K562 (cell line): Measurements from ENCODE around the gene HDHD3. TPM values are rescaled to one million over a fixed set of nuclear protein-coding genes. Genes with fewer than 3 reads are reported as not detected.

Source experiments
- ATAC-seq: fragments of 200-7000 bp; cut with Tn5 transposase; 3 replicates; pipeline ENCODE4 v1.9.1; 2020; ENCODE audit warnings: moderate library complexity
- Bru-seq: library from RNA; stranded (reverse); fragments of 400-500 nt; gene quantifications from one replicate; lab custom pipeline; 2021; lab: Mats Ljungman, UMichigan
- BruChase-seq, 2 experiments: library from RNA; stranded (reverse); fragments of 400-500 nt; gene quantifications; one replicate each; lab custom pipeline; 2021; lab: Mats Ljungman, UMichigan
- BruUV-seq: library from RNA; stranded (reverse); fragments of 400-500 nt; replicated peaks from 2 replicates; lab custom pipeline; 2021; lab: Mats Ljungman, UMichigan
- CTCF ChIA-PET: fragments of 300-600 bp; formaldehyde crosslinking; extraction: SDS; loops from one replicate; lab custom pipeline; 2021; ENCODE audit warnings: low intra/inter-chr PET ratio; lab: Yijun Ruan, JAX
- POLR2A ChIA-PET: fragments of 300-600, 350-650 bp; sonication (Branson Sonifier 250); formaldehyde crosslinking; extraction: SDS; loops from one replicate; lab custom pipeline; 2021; ENCODE audit warnings: antibody characterized with exemption, inconsistent platforms; lab: Yijun Ruan, JAX
- DNase-seq, 4 experiments: peaks; one replicate each; pipeline versions ENCODE4 v3.0.0 to v3.0.0-alpha.2; 2011 to 2018; ENCODE audit warnings: low spot score in 3 of 4, mixed read lengths in 3 of 4; ENCODE audit errors: extremely low read depth in 1 of 4
- FAIRE-seq: peaks from 2 replicates; lab custom pipeline; 2011; peaks lifted over from hg19 to GRCh38; lab: Jason Lieb, UNC
- H2AFZ ChIP-seq: 2 replicates; pipeline ENCODE4 v1.6.0; 2011; ENCODE audit warnings: low read depth, low read length, control low read depth, inconsistent platforms
- H3K27ac ChIP-seq: fragments of 200-600 bp; 3 replicates; pipeline ENCODE4 v1.8.0; 2011; ENCODE audit warnings: low read depth, mild to moderate bottlenecking, control low read depth, inconsistent platforms, low read length, moderate library complexity, mixed read lengths; ENCODE audit errors: extremely low read depth
- H3K27me3 ChIP-seq, 2 experiments: fragments of 300-600 bp in 1 of 2; 2 replicates in 1 of 2; 3 replicates in 1 of 2; pipeline versions ENCODE4 v1.6.0 to v1.8.0; 2011; ENCODE audit warnings: inconsistent platforms in 2 of 2, low read length in 2 of 2, mild to moderate bottlenecking in 1 of 2, mixed read lengths in 1 of 2, moderate library complexity in 1 of 2; ENCODE audit not compliant: control insufficient read depth in 2 of 2, insufficient read depth in 2 of 2
- H3K36me3 ChIP-seq: fragments of 300-600 bp; 3 replicates; pipeline ENCODE4 v1.8.0; 2011; ENCODE audit warnings: mild to moderate bottlenecking, low read length, inconsistent platforms; ENCODE audit not compliant: control insufficient read depth, insufficient read depth
- H3K4me1 ChIP-seq, 2 experiments: fragments of 200-600 bp in 1 of 2; replicated peaks in 1 of 2; 2 replicates in 1 of 2; 3 replicates in 1 of 2; pipeline versions ENCODE4 v1.5.1 to v1.8.0; 2011; ENCODE audit warnings: inconsistent platforms in 2 of 2, low read length in 2 of 2, mild to moderate bottlenecking in 1 of 2, mixed read lengths in 1 of 2, moderate library complexity in 1 of 2; ENCODE audit not compliant: control insufficient read depth in 2 of 2, insufficient read depth in 2 of 2
- H3K4me2 ChIP-seq: 2 replicates; pipeline ENCODE4 v1.6.1; 2011; ENCODE audit warnings: low read length, control low read depth, inconsistent platforms, mixed read lengths; ENCODE audit not compliant: insufficient read depth
- H3K4me3 ChIP-seq: fragments of 200-600 bp; sonication (generic), shearing (Covaris generic); 2 replicates; pipeline ENCODE4 v1.5.1; 2016; ENCODE audit warnings: control low read depth, inconsistent platforms
- H3K79me2 ChIP-seq: fragments of 200-600 bp; 3 replicates; pipeline ENCODE4 v1.8.0; 2011; ENCODE audit warnings: low read length, inconsistent platforms; ENCODE audit not compliant: control insufficient read depth, insufficient read depth
- H3K9ac ChIP-seq, 2 experiments: 2 replicates each; pipeline versions ENCODE4 v1.6.0 to v1.6.1; 2011; ENCODE audit warnings: low read depth in 2 of 2, low read length in 2 of 2, control low read depth in 1 of 2, inconsistent platforms in 1 of 2, mild to moderate bottlenecking in 1 of 2, mixed read lengths in 1 of 2; ENCODE audit not compliant: insufficient read depth in 1 of 2
- H3K9me1 ChIP-seq: one replicate; pipeline ENCODE4 v1.6.0; 2011; ENCODE audit warnings: inconsistent platforms, mild to moderate bottlenecking, low read length, moderate library complexity; ENCODE audit not compliant: control insufficient read depth, insufficient read depth
- H3K9me3 ChIP-seq: replicated peaks from 2 replicates; pipeline ENCODE4 v1.5.1; 2011; ENCODE audit warnings: low read depth, low read length, inconsistent platforms; ENCODE audit not compliant: control insufficient read depth, insufficient read depth
- H4K20me1 ChIP-seq: replicated peaks from 2 replicates; pipeline ENCODE4 v1.6.1; 2011; ENCODE audit warnings: low read length, inconsistent platforms, mixed read lengths; ENCODE audit not compliant: control insufficient read depth, insufficient read depth
- EWSR1 ChIP-seq: fragments of 450-650 bp; IDR thresholded peaks from 2 replicates; pipeline ENCODE4 v1.6.1; 2018; ENCODE audit warnings: borderline replicate concordance, mild to moderate bottlenecking, low read depth, moderate library complexity; ENCODE audit not compliant: partially characterized antibody
- HMGN3 ChIP-seq: IDR thresholded peaks from 2 replicates; pipeline ENCODE4 v1.6.1; 2011; ENCODE audit warnings: borderline replicate concordance, low read depth, mild to moderate bottlenecking, mixed read lengths, low read length; ENCODE audit not compliant: insufficient read length; ENCODE audit errors: extremely low read depth
- TFAP4 ChIP-seq: sonication (generic); formaldehyde crosslinking; IDR thresholded peaks from 2 replicates; pipeline ENCODE4 v1.8.0; 2022; ENCODE audit warnings: missing genetic modification reagents, mild to moderate bottlenecking, moderate library complexity, borderline replicate concordance
- WGBS: fragments of 100-300 bp; shearing (Covaris generic); methylation state at CpG from one replicate; pipeline ENCODE4 v1.1.6; 2016; ENCODE audit warnings: low coverage, mixed read lengths; ENCODE audit not compliant: insufficient coverage; ENCODE audit errors: missing lambda C conversion rate; 5-methylcytosine and 5-hydroxymethylcytosine counted together
- in situ Hi-C: fragments of 300-500 bp; cut with MboI; formaldehyde crosslinking; loops from 4 replicates; pipeline ENCODE4 v1.15.0; 2018; ENCODE audit warnings: inconsistent platforms, mixed read lengths
- intact Hi-C: fragments of 100-400 bp; cut with micrococcal nuclease; formaldehyde crosslinking; loops from 2 replicates; pipeline ENCODE4 v1.14.2; 2022
- long read RNA-seq, 3 experiments: library from polyadenylated mRNA in 2 of 3; library from RNA in 1 of 3; unstranded in 2 of 3; stranded (forward) in 1 of 3; transcript quantifications; one replicate each; pipeline ENCODE4 v2.0.0, GENCODE V29; 2019 to 2022
- polyA minus RNA-seq, 3 experiments: library from RNA; depleted of rRNA, polyadenylated mRNA; stranded (reverse); fragments of >200 nt; gene quantifications; 2 replicates each; pipeline ENCODE4 v1.2.3, GENCODE V29; 2011
- polyA plus RNA-seq, 8 experiments: library from polyadenylated mRNA; depleted of rRNA in 4 of 8; stranded (reverse) in 5 of 8; unstranded in 3 of 8; fragments of >200 nt; fragmentation: Nextera tagmentation in 2 of 8; fragmentation: Illumina TruSeq in 1 of 8; extraction: Ambion mirVana in 2 of 8; extraction: Trizol in 1 of 8; gene quantifications; 2 replicates each; pipeline versions ENCODE4 v1.2.1 to v1.2.3, GENCODE V29; 2011 to 2014; ENCODE audit warnings: inconsistent platforms in 1 of 8, missing spikeins in 1 of 8
- total RNA-seq, 7 experiments: library from RNA; depleted of rRNA in 6 of 7; stranded (reverse); fragments of >200 nt in 6 of 7; fragmentation: Illumina TruSeq in 2 of 7; extraction: Trizol in 2 of 7; gene quantifications; 2 replicates each; pipeline versions ENCODE4 v1.2.1 to v1.2.3, GENCODE V29; 2011 to 2021; ENCODE audit warnings: low replicate concordance in 1 of 7
- TF ChIP-seq, protein P1 (sequence below): fragments of 250-450 bp; sonication (Bioruptor Pico); IDR thresholded peaks from 2 replicates; pipeline ENCODE4 v1.4.0; 2020; ENCODE audit warnings: mild to moderate bottlenecking

The HDHD3 gene, protein sequence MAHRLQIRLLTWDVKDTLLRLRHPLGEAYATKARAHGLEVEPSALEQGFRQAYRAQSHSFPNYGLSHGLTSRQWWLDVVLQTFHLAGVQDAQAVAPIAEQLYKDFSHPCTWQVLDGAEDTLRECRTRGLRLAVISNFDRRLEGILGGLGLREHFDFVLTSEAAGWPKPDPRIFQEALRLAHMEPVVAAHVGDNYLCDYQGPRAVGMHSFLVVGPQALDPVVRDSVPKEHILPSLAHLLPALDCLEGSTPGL
- 7.1 and 22.9 TPM in 2 replicates for total RNA-seq (2011; cell fraction: chromatin; rRNA removed; ENCODE audit: low replicate concordance)
- total RNA-seq (2011; cell fraction: nucleolus; rRNA removed): 30.4 and 30.7 TPM in 2 replicates
- total RNA-seq (2011; cell fraction: nucleoplasm; rRNA removed): 16.3 and 16.9 TPM in 2 replicates
- total RNA-seq (2014; rRNA removed) (13.8 and 20.4 TPM in 2 replicates), total RNA-seq (2014; rRNA removed; fragmentation: Illumina TruSeq; extraction: Trizol) (4.4 and 5.0 TPM in 2 replicates), total RNA-seq (2015; rRNA removed; fragmentation: Illumina TruSeq; extraction: Trizol) (12.5 and 14.4 TPM in 2 replicates), total RNA-seq (2021) (15.7 TPM in 2 replicates), polyA plus RNA-seq (2011; rRNA removed) (10.7 and 10.9 TPM in 2 replicates), polyA plus RNA-seq (2014; fragmentation: Illumina TruSeq; extraction: Trizol) (10.1 and 12.9 TPM in 2 replicates), polyA plus RNA-seq (2014; fragmentation: Nextera tagmentation; extraction: Ambion mirVana) (1 to 10 TPM; 1.1 to 2.0 TPM), polyA plus RNA-seq (2014; rRNA removed) (19.1 and 22.7 TPM in 2 replicates), polyA minus RNA-seq (2011; rRNA and poly(A)+ RNA removed) (4.6 TPM in 2 replicates), Bru-seq, nascent RNA (percentile 82 among the genes with signal in this experiment), BruChase-seq, experiment 1, labeled RNA remaining after a 2-hour chase (percentile 59 among the genes with signal in this experiment), BruChase-seq, experiment 2, labeled RNA remaining after a 6-hour chase (percentile 55 among the genes with signal in this experiment)
- polyA plus RNA-seq (2011; cell fraction: cytosol; rRNA removed): 12.8 and 21.8 TPM in 2 replicates
- 9.5 and 19.5 TPM in 2 replicates for polyA plus RNA-seq (2011; cell fraction: nucleus; rRNA removed)
- 14.3 and 24.3 TPM in 2 replicates for polyA plus RNA-seq (2012)
- polyA minus RNA-seq (2011; cell fraction: cytosol; rRNA and poly(A)+ RNA removed): 4.9 and 5.7 TPM in 2 replicates
- 8.2 and 13.1 TPM in 2 replicates for polyA minus RNA-seq (2011; cell fraction: nucleus; rRNA and poly(A)+ RNA removed)
- long read RNA-seq, experiment 1, transcript HDHD3-202 (3 exons, 1,497 nt): major isoform, 23 of 30 reads
- long read RNA-seq, experiment 1, partial matches to known transcripts: 3 of 30 reads
- long read RNA-seq, experiment 1, other reads (novel, unspliced or antisense): 3 of 30 reads
- long read RNA-seq, experiment 2, transcript HDHD3-202 (3 exons, 1,497 nt): major isoform, 17 of 20 reads
- long read RNA-seq, experiment 2, partial matches to known transcripts: 0 of 20 reads
- long read RNA-seq, experiment 2, other reads (novel, unspliced or antisense): 1 of 20 reads
- long read RNA-seq, experiment 3, transcript HDHD3-202 (3 exons, 1,497 nt): major isoform, 12 of 18 reads
- long read RNA-seq, experiment 3, partial matches to known transcripts: 0 of 18 reads
- long read RNA-seq, experiment 3, other reads (novel, unspliced or antisense): 3 of 18 reads

- Histone ChIP-seq H3K27ac (peak within 1 kb of the TSS; percentile 79), H3K4me2 (peak within 1 kb of the TSS; percentile 83), H3K9ac (peak within 1 kb of the TSS; percentile 84 to 97), H3K4me1 (peaks cover 25 to 26% of the 10 kb centered on the region in 2 experiments; a peak in 4 of 5 replicates), H4K20me1 (no peaks in the 10 kb centered on the region; the same call in none of the 2 replicates), H3K27me3 (no peaks in the 10 kb centered on the region), H3K9me3 (no peaks in the 10 kb centered on the region), H3K9me1 (peaks cover 3% of the 10 kb centered on the region), H2AFZ (peak within 1 kb of the TSS; percentile 97), H3K4me3 (peak within 1 kb of the TSS; percentile 87), H3K36me3 (peaks cover 28% of the 10 kb centered on the region), H3K79me2 (peaks cover 8% of the 10 kb centered on the region; the same call in 2 of the 3 replicates)
- peak; percentile 87 for ATAC-seq
- WGBS: 3% methylated on average over 29 of the region's 74 CpGs
- BruUV-seq: no TSS peak
- in situ Hi-C loops: no loop called here
- intact Hi-C loops: loop anchor here (2.0 kb wide), 1 partner anchor 68 kb away; no protein-coding TSS in a partner anchor
- peak; percentile 88 to 96 (median 94) for DNase-seq
- ChIA-PET POLR2A (interaction anchor here (0.7 kb wide), 1 partner anchor 14 kb away, joined by 3 read pairs; no protein-coding TSS in a partner anchor), CTCF (no interaction called here)
- no peak for FAIRE-seq
- TF ChIP-seq TFAP4 (peak; percentile 78), HMGN3 (no peak), EWSR1 (no peak)
- TF ChIP-seq, protein P1, sequence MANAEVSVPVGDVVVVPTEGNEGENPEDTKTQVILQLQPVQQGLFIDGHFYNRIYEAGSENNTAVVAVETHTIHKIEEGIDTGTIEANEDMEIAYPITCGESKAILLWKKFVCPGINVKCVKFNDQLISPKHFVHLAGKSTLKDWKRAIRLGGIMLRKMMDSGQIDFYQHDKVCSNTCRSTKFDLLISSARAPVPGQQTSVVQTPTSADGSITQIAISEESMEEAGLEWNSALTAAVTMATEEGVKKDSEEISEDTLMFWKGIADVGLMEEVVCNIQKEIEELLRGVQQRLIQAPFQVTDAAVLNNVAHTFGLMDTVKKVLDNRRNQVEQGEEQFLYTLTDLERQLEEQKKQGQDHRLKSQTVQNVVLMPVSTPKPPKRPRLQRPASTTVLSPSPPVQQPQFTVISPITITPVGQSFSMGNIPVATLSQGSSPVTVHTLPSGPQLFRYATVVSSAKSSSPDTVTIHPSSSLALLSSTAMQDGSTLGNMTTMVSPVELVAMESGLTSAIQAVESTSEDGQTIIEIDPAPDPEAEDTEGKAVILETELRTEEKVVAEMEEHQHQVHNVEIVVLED (CRISPR knock-in tag): no peak
These were observed at the start of gene HDHD3 for GRCh38 chr9:113376634-113377567. TSS of gene HDHD3 (minus strand) at chr9:113376986. CDS start at chr9:113374354, 2,632 bp downstream.
